GM19351 (cell line): ENCODE measurements around the gene DENND10.
"Not testable (repeated sequence)": the region's sequence is repeated elsewhere in the genome, so short reads cannot be mapped to it uniquely, and the experiment has no call there.

ENCODE experiments used
- ATAC-seq: cut with Tn5 transposase; IDR thresholded peaks from one replicate; pipeline ENCODE4 v1.9.1; 2021; ENCODE audit warnings: mild to moderate bottlenecking, moderate library complexity; ENCODE audit not compliant: unreplicated experiment

DENND10 gene

GRCh38 chr10:119098576-119098975 lies 5.3 kb upstream of the DENND10 start:
- no peak for ATAC-seq

DNA sequence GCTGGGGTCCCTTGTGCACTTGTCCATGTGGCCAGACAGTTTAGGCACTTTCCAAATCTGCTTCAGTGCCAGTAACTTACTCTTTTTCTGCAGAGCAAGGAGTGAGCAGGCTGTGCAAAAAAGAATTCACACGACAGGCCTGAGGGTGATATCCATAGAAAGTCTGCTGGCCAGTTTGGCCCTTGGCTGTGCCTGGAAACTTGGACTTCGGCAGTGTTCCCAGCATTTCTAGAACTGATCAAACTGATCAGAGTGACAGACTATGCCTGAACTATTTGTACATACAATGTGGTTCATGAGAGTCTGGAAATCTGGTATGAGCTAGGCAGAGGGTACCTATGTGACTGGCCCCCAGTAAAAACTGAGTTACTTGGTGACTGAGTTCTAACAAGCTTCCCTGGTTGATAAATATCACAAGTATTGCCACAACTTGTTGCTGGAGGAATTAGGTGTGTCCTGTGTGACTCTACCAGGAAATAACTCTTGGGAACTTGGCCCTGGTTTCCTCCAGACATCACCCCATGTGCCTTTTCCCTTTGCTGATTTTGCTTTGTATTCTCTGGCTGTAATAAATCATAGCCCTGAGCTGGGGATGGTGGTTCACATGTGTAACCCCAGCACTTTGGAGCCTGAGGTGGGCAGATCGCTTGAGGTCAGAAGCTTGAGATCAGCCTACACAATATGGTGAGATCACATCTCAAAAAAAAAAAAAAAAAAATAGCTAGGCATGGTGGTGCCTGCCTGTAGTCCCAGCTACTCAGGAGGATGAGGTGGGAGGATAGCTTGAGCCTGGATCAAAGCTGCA lies 3.3 kb upstream of the DENND10 start:
- ATAC-seq: no peak

GRCh38 chr10:119101366-119102098 lies 2.4 kb upstream of the DENND10 start:
- ATAC-seq: no peak

GRCh38 chr10:119103241-119103902 lies 541 bp upstream of the DENND10 start:
- no peak for ATAC-seq

DNA sequence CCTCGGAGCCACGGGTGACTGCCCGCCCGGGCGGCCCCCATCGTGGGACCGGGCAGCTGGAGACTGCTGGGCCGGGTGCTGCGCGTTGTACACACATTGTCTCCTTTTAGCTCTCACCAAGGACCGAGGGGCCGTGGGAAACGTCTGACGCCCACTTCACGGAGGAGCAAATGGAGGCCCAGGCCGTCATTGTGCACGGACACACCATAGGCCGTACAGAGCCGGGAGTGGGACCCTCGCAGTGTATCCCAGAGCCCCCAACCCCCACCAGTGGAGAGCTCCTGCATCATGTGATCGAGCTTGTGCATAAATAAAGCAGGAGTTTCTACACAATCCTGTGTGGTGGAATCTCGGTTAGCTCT lies 722 bp downstream of the DENND10 start:
- peak; percentile 31 for ATAC-seq

- ATAC-seq: no peak
These were observed 1.2 kb downstream of the DENND10 start for GRCh38 chr10:119105155-119105554.

GRCh38 chr10:119105899-119106298 lies 2.0 kb downstream of the DENND10 start:
- ATAC-seq: not testable (repeated sequence)

DNA sequence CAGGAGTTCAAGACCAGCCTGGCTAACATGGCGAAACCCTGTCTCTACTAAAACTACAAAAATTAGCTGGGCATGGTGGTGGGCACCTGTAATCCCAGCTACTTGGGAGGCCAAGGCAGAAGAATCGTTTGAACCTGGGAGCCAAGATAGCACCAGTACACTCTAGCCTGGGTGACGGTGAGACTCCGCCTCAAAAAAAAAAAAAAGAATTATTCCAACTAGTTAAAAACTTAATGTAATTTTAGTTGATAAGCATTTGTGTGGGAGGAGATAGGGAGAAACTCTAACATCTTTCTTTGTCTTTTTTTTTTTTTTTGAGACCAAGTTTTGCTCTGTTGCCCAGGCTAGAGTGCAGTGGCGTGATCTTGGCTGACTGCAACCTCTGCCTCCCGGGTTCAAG lies 3.2 kb downstream of the DENND10 start:
- not testable (repeated sequence) for ATAC-seq

- not testable (repeated sequence) for ATAC-seq
These were observed 3.9 kb downstream of the DENND10 start for GRCh38 chr10:119107771-119108170.

- ATAC-seq: no peak
These were observed 8.1 kb downstream of the DENND10 start for GRCh38 chr10:119112056-119112455.

DNA sequence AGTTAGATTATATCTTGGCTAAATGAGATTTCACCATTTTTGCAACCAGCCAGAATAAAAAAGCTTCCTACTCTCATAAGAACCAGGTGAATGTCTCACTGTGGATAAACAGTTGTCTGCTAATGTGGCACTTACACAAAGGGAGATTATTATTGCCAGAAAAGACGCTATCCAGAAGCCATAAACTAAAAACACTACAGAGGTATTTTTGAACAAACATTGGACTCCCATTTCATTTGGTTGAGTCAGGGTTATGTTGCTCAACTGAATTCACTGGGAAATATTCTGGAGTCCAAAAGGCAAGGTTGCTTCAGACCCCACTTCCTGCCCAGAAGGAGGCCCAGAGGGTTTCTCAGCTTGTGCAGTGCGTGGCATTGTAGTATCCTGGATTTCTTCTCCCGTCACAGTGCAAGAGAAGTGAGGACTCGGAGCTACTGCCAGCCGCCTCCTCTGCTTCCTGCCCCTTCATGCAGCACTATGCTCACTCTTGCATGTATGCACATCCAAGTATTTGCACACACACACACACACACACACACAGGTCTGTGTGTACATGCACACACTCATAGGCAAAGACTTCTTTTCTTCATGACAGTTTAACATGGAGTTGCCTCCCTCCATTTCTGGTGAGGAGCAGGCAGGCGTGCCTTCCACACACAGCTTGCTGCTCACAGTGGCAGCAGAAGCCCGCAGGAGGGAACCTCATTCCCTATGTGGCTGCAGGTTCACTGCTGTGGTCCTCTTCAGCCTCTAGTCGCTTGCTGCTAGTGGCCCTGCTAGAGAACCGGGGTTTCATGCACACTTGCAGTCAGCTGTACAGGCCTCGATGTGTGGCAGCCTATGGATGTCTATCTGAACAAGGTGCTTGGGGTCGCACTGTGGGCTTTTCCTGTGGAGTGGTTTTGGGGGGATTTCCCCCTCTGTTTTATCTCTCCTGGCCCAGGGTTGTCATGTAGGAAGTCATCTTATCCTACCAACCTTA lies 10.1 kb downstream of the DENND10 start:
- ATAC-seq: no peak

- no peak for ATAC-seq
These were observed 12.0 kb downstream of the DENND10 start for GRCh38 chr10:119115926-119116325.

GRCh38 chr10:119116326-119116951 lies 12.5 kb downstream of the DENND10 start:
- ATAC-seq: no peak

- no peak for ATAC-seq
These were observed 14.3 kb downstream of the DENND10 start for GRCh38 chr10:119118231-119118630.

DNA sequence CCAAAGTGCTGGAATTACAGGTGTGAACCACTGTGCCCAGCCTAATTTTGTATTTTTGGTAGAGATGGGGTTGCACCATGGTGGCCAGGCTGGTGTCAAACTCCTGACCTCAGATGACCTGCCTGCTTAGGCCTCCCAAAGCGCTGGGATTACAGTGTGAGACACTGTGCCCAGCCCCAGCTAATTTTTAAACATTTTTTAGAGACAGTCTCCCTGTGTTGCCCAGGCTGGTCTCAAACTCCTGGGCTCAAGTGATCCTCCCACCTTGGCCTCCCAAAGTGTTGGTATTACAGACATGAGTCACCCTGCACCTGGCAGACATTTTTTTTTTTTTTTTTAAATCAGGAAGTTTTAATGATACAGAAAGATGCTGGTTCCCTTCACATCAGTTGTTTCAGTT lies 15.5 kb downstream of the DENND10 start:
- no peak for ATAC-seq

DNA sequence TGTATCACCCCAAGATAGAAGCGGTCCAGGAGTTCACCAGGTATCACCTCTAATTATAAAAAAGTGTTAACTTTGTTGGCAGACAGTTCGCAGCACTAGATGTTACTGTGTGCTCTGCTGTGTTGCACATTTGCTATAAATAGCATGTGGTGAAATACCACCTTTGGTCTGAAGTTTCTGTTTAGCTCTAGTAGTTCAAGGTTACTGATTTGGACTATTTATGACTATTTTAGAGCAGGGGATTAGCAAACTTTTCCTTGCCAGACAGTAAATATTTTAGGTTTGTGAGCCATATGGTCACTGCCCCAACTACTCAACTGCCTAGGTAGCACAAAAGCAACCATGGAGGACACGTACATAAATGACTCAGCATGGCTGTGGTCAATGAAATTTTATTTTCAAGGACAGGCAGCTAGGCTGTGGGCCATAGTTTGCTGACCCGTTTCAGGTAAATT lies 16.5 kb downstream of the DENND10 start:
- peak; percentile 89 for ATAC-seq

DNA sequence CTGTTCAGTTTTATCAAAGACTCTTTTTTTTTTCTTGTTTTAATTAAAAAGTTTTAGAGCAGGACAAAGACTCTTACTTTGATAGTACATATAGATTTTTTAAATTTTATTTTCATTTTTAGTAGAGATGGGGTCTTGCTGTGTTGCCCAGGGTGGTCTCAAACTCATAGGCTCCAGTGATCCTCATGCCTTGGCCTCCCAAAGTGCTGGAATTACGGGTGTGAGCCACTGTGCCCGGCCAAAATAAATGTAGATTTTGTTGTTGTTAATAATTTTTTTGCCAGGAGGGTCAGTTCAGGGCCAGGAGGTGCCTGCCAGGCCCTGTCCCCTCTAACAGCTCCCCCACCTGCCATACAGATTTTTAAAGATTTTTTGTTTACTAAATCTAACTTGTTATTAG lies 17.0 kb downstream of the DENND10 start:
- no peak for ATAC-seq

- no peak for ATAC-seq
These were observed 22.0 kb downstream of the DENND10 start for GRCh38 chr10:119125942-119126341.

DNA sequence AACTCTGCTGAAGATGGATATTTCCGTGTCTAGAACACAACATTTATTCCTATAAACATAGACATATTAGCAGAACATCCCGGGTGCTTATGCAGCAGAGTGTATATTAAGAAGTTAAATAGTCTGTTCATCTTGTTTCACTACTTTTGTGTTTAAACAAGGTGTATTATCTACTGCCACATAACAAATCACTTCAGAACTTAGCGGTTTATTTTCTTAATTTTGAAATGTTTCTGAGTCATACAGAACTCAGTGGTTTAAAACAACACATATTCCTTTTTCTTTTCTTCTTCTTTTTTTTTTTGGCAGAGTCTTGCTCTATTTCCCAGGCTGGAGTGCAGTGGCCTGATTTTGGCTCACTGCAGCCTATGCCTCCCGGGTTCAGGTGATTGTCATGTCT lies 25.8 kb downstream of the DENND10 start:
- no peak for ATAC-seq
